ENCODE measurements around the gene RGPD6. TPM values are rescaled to one million over a fixed set of nuclear protein-coding genes. Genes with fewer than 3 reads are reported as not detected.
"Not testable (repeated sequence)": the region's sequence is repeated elsewhere in the genome, so short reads cannot be mapped to it uniquely, and the experiment has no call there.

The RGPD6 gene
- 34.9 and 45.0 TPM in 2 replicates for total RNA-seq (ENCODE audit: low replicate concordance)

DNA sequence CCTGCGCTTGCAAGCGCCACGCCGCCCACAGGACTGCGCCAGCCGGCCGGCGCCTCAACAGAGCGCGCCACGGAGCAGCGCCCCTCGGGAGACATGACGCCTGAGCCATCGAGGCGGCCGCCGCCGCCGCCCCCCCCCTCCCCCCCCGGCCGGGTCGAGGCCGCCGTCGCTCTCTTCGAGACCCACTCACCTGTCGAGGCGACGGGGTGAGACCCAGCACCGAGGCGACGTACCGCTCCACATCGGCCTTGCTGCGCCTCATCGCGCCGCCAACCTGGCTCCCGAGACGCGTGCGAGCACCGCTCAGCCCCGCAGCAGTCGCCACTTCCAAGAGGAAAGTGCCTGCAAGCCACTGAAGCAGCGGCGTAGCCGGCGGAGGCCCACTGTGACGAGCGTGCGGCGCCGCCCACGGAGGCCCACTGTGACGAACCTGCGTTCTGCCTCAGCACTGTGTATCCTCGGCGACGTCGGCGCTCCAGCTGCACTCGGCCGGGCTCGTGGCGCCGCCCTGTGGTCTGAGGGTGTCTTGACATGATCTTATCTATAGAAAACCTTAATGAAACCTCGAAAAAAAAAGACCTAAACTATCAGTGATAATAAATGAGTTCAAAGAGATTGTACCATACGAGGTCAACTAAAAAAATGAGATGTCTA, at the start of gene RGPD6:
Gene RGPD6, minus strand, starts transcription at position 460 of the 654 bp plus-strand sequence. Its CDS starts 198 bp downstream, at position 262.
- DNase-seq (ENCODE audit: low read depth); H3K4me3 ChIP-seq (ENCODE audit: low read depth, low read length): not testable (repeated sequence)

DNA sequence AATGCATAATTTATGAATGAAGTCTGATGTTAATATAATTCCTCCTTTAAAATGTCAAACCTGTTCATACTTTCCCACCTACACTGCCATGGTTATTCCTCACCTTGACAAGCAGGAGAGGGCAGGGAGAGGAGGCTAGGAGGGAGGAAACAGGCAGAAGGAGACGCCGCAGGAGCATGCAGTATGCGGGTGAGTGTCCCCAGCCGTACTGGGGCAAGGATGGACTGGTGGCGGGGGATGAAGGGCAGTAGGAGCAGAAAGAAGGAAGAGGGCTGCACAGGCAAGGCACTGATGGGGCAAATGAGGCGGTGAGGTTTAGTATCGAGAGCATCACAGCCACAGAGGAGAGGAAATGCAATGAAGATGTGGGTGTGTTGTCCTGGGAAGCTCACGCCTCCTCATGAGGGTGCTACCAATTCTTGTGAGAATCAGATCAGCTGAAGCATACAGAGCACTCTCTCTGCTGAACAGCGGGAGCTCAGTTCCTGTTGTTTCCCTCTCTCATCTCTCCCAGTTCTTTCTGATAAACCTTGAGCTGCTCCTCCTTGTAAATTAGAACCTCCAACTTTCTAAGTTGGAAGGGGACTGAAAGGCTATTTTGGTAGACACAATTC, 42.4 kb upstream of the RGPD6 start:
- H3K4me3 ChIP-seq (ENCODE audit: low read depth, low read length); DNase-seq (ENCODE audit: low read depth): not testable (repeated sequence)

DNA sequence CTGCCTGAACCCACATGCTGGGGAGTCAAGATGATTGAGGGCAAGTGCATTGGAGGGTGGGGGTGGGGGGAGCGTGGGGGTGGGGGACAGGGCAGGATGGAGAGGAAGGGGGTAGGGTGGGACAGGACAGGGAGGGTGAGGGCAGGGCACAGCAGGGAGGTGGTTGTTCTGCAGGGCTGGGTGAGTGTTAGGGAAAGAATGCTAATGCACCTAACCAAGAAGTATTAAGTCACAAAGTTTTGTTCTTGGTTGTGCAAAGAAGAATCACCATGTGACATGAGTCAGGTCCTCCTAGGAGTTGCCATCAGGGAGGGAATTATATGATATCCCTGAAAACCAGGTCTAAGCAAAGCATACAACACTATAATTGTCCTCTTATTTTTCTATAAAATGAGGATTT, 36.9 kb upstream of the RGPD6 start:
- not testable (repeated sequence) for DNase-seq (ENCODE audit: low read depth); H3K4me3 ChIP-seq (ENCODE audit: low read depth, low read length)

DNA sequence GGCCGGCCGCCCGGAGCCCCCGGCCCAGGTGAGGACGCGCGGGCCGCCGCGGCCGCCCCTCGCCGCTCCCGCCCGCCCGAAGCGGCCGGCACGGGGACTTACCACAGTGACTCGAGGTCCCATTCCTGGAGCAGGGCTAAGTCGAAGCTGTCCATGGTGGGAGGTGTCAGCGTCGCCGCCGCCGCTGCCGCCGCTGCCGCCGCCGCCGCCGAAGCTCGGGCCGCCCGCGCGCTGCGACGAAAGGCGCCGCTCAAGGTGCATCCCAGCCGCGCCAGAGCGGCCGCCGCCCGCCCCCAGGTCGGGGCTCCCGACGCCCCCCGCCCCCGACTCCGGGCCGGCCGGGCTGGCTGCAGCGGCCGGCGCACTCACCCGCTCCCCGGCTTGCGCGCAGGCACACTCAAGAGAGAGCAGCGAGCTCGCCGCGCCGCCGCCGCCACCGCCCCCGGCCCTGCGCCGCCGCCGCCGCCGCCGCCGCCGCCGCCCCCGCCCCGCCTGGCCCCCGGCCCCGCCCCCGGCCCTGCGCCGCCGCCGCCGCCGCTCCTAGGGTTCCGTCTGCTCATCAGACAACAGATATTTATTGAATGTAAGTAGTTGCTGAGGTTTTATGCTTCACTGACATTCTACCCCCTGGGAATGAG, 33.7 kb upstream of the RGPD6 start:
- not testable (repeated sequence) for H3K4me3 ChIP-seq (ENCODE audit: low read depth, low read length); DNase-seq (ENCODE audit: low read depth)

DNA sequence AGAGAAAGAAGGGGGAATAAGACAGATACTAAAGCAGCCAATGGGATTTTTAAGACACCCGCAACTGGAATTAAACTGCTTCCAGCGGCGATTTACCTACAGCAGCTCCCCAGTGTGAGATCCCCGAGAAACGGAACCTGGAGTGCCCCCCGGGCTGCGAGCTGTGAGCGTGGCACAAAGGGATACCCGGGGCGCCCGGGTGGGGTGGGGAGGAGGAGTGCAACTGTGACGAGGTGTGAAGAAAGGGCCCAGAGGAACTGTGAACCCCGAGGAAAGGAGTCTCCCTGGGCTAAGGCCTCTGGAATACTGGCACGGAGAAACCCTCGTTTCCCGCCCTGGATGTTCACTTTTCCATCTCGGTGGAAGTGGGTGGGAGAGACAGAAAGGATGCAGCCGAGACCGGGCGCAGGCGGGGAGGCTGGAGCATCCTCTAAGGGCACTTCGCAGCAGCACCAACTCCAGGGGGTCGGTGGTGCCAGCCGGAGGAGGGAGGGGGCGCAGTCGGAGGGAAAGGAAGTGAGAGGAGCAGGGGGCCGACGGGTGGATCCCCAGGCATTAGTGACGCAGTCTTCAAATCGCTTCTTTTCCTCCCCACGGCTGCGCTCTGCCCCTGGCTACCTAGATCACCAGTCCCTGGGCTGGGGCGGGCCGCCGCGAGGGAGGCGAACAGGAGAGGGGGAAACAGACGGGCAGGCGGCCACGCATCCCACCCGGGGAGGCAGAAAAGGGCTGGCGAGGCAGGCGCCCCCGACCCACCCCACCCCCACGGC, 33.0 kb upstream of the RGPD6 start:
- not testable (repeated sequence) for H3K4me3 ChIP-seq (ENCODE audit: low read depth, low read length); DNase-seq (ENCODE audit: low read depth)

DNA sequence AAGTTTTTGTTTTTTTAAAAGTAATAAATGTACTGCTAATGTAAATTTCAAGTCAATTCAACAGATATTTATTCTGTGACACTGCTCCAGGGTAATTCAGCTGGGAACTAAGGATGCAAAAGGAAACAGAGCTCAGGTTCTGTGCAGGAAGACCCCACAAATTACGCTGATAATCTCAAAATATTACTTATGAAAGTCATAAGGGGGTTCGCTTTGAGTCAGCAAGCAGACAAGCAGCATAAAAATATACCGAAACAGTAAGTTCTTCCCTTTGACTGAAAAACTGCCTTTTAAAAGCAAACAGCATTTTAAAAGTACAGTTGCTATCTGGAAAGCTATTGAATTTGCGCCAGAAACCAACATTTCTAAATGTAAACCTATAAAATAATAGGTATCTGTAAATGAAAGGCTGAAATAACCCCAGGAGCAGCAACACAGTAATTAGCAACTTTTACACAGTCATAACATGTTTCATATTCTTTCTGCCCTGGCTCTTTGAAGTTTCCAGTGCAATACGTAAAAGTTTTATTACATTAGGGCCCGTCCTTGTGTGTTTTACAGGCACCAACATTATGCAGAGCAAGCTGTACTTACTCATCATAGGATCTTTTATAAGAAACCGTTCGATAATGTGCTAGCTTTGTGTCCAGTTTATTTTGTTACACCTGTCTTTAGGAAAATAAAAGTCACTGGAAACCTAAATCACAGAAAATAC, 31.9 kb upstream of the RGPD6 start:
- not testable (repeated sequence) for DNase-seq (ENCODE audit: low read depth); H3K4me3 ChIP-seq (ENCODE audit: low read depth, low read length)

DNA sequence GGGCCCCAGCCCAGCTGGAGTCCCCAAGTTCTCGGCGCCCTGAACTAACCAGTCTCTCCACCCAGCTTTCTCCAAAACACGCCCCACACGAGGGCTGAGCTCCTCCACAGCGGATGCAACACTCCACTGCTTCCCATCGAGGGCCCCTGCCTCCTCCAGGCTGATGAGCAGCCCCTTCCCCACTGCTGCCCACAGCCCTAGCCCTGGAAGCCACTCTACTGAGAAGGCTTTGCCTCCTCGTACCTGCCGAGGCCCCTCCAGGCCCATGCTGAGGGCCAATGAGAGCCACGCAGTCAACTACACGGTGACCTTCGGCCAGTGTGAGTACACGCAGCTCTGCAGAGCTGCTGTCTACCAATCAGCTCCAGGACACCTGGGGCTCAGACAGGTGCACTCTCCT, 28.0 kb upstream of the RGPD6 start:
- DNase-seq (ENCODE audit: low read depth); H3K4me3 ChIP-seq (ENCODE audit: low read depth, low read length): not testable (repeated sequence)

DNA sequence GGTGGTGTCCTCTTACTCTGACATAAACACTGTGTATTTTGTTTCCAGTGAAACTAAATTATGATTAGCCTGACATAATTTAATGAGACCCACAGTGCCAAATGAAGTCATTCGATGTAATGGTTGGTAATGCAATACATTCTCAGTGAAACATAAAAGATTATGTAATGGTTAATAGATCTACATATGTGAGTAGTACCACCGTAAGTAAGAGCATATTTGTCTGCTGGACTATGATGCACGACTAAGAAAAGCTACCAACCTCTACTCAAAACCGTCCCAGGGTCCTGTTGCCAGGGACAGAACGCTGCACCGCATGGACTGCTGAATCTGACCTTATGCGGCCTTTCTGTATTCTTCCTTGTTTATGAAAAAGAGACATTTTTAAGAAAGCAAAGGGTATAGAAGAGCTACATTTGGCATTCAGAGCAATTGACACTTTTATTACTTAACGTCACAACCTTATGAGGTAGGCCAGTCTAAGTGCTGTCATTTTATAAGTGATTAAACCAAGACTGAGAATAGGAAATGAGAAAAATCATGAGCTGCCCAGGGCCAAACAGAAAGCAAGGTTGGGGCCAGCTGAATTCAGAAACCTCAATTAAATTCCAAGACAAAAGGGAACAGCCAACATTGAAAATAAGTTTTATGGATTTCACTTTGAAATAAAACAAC, 27.0 kb upstream of the RGPD6 start:
- not testable (repeated sequence) for DNase-seq (ENCODE audit: low read depth)

DNA sequence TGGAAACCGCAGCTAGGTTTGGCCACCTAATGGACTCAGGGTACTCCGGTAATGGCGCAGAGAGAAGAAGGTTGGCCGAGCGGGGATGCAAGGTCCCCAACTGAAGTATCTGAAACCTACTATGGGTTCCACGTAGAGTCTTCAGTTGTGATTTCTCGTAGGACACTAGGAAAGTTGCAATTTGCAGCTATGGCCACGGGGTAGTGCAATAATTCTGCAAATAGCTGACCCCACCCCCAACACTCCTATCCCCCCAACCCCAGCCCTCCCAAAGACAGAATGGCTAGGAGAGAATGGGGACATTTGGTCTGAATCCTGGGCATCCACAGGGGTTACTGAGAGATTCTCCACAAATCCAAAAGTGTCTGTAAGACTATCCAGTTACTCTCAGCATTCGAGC, 25.1 kb upstream of the RGPD6 start:
- not testable (repeated sequence) for DNase-seq (ENCODE audit: low read depth); H3K4me3 ChIP-seq (ENCODE audit: low read depth, low read length)

More for the DNA sequence above, 27.0 kb upstream of the RGPD6 start:
- not testable (repeated sequence) for H3K4me3 ChIP-seq (ENCODE audit: low read depth, low read length)

DNA sequence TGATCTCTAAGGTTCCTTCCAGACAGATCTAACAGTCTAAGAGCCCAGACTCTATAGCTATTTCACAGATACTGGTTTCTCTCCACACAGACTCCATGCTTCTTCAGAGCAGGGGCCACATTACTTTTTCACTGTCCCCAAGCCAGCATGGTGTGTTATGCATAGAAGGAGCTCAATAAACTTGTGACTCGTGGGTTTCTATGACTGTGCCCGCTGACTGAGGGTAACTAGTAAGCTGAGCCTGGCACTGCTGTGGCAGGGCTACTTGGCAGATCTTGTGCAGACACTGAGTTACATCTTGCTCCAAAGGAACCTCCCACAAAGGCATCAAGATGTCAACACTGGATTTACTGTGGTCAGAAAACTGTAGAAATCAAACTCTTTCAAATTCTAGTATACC, 15.0 kb upstream of the RGPD6 start:
- H3K4me3 ChIP-seq (ENCODE audit: low read depth, low read length); DNase-seq (ENCODE audit: low read depth): not testable (repeated sequence)

DNA sequence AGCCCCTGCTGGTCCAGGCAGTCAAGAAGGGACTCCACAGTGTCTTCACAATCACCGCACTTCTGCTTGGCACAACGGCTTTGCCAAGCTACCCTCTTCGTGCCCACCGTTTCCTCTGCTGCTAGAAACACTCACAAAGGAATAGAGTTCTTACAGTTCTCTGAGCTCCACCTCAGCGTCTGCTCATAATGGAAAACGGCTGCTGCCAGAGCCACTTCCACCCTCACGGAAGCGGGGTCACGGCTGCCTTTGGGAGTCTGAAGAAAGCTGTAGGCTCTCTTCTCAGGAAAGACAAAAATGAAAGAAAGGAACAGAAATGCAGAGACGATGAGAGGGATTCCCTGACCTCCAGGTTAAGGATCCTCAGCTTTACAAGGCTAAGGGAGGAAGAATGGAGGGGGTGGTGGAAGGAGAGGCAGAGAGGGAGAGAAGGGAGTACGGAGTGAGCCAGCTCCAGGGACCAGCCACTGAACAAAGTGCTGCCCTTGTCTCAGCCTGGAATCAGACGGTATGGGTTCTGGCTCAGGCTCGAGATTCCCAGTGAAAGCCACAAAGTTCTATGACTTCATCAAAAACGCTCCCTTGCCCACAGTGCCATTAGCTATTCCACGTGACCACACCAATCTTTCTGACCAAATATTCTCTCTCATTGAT, 12.8 kb upstream of the RGPD6 start:
- H3K4me3 ChIP-seq (ENCODE audit: low read depth, low read length); DNase-seq (ENCODE audit: low read depth): not testable (repeated sequence)

DNA sequence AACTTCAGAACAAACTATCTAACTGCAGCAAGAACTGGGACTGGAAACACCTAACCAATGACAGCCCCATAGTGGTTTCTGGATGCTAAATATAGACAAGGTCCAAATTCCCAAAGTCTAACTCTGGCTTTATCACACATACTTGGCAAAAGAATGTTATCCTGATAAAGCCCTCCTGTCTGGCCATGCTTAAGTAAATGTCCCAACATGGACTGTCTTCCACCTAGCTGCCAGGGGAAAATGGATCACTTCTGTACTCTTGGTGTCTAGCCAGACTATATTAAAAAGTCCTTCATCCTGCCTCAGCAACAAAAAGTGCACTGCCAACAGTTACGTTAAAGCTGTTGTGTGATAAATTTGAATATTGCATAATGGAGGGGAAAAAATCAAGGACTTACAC, 11.5 kb upstream of the RGPD6 start:
- not testable (repeated sequence) for H3K4me3 ChIP-seq (ENCODE audit: low read depth, low read length); DNase-seq (ENCODE audit: low read depth)

DNA sequence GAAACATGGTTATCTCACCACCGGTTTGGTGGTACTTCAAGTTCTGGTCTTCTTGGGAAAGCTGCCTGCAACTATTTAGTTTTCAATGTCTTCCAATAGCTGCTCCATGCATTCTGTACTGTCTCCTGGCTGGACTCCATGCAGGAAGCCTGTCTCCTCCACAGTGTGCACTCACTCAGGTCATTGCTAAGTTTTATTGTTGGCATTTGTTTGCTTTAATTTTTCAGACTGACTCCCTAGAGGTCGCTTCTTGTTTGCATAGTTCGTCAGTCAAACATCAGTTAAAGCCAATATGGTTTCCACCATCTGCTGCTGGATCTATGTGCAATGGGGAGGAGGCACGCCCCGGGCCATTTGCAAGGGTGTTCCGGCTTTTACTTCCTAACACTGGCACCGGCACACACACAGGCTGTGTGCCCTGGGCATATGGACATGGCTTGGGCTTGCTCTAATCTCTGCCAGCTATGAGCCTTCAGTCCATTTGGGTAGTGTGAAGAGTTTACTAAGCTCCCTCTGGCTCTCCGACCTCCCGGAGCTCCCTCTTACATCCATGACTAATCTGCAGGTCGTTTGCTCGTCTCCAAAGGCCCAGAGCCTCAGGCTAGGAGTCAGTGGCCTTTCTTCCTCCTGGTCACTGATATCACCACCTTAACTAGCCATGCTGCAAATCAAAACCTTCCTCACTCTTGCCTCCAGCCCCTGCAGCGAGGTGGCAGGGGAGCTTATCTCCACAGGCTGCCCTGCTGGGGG, 2.4 kb upstream of the RGPD6 start:
- H3K4me3 ChIP-seq (ENCODE audit: low read depth, low read length); DNase-seq (ENCODE audit: low read depth): not testable (repeated sequence)

DNA sequence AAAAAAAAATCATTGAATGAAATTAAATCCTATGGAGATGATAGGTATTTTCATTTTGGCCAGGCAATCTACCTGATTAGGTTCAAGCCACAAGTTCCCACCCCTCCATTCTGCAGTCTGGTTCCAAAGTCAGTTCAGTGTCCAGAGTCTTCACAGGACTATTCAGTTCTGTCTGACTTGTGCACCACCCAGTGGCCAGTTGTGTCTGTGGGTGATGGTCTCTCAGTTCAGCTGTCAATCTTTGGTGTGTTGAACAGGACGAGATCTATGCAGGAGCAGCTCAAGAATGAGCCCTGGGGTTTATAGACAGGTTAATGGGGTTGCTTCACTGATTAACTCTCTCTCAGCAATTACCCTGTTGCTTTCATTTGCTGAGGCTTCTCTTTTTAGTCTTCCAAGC, 1.4 kb upstream of the RGPD6 start:
- H3K4me3 ChIP-seq (ENCODE audit: low read depth, low read length); DNase-seq (ENCODE audit: low read depth): not testable (repeated sequence)

DNA sequence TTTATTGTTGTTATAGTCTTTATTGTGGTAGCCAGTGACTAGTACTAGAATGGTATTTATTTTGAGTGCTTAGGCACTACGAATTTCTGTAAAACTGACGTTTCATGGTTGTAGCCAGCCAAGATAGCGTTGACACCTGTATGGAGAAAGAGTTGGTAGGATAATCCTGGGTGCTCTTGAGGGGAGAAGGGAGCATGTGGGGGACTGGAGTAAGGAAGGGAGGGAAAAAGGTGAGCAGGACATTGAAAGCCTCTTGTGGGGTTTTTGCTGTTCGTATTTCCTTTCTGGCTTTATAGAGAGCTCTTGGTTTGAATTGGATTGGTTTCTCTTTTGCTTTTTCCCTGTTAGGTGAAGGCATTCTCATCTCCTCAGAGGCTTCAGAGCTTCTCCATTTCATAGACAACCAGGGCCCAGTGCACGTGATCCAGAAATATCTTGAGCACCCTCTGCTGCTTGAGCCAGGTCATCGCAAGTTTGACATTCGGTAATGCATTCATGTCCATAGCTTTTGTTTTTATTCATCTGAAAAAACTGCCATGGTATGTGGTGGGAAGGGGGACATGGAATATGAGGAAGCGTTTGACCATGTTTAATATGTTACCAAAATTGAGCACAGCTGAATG, 77.2 kb downstream of the RGPD6 start:
- H3K4me3 ChIP-seq (ENCODE audit: low read depth, low read length); DNase-seq (ENCODE audit: low read depth): not testable (repeated sequence)

DNA sequence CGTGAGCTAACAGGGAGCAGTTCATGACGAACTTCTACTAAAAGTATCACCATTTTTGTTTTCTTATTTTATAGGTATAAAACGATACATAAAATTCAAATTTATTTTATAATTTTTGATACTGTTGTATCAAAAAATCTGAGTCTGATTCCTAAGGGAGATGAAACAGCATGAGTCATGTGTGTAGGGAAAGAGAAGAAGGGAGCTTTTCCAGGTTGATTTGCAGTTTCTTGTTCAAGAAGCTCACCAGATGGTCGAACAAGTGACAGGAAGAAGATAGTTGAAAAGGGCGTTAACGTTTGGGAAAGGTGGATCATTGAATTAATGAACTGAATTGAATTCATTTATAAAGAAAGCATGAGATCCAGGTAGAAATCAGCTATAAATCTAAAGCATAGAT, 81.0 kb downstream of the RGPD6 start:
- H3K4me3 ChIP-seq (ENCODE audit: low read depth, low read length), result not testable (repeated sequence)

More for the DNA sequence above, 81.0 kb downstream of the RGPD6 start:
- DNase-seq (ENCODE audit: low read depth), result not testable (repeated sequence)

Measured in fibroblast of the aortic adventitia (primary cell).